HG02840 (cell line): Measurements from ENCODE around the gene WDR43.
"Not testable (repeated sequence)": the region's sequence is repeated elsewhere in the genome, so short reads cannot be mapped to it uniquely, and the experiment has no call there.

ENCODE experiments used
- ATAC-seq: cut with Tn5 transposase; IDR thresholded peaks from one replicate; pipeline ENCODE4 v1.9.1; 2021; ENCODE audit warnings: mild to moderate bottlenecking, moderate library complexity, moderate number of reproducible peaks; ENCODE audit not compliant: unreplicated experiment, low FRiP score

The WDR43 gene

DNA sequence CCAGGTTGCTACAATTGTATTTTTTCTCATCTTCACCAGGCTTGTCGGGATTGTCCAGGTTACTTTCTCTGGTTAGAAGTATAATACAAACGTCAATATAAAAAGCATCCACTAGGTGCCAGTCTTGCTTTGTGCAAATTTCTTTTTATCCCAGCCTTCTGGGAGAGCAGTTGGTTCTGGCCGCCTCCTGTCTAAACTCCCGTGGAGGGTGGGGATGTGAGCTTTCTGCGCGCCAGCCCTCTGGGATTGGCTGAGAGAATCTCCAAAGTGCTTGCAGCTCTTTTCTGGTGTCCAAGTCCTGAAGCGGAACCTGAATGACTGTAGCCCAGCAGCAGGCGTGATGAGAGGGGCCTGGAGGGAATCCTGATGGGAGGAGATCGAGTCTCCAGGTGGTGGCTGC lies 64.2 kb downstream of the WDR43 start:
- no peak for ATAC-seq

DNA sequence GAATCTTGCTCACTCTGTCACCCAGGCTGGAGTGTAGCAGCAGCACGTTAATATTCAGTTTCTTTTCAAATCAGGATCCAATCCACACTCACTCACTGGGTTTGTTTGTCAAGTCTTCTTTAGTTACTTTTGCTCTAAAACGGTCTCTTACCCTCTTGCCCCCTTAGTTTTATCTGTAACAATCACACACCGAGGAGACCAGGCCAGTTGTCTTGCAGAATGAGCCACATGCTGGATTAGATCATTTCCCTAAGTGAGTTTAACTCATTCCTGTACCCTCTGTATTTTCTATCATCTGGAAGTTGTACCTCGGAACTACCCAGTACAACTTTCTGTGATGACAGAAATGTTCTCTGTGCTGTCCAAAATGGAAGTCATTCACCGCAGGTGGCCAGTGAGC lies 65.9 kb downstream of the WDR43 start:
- no peak for ATAC-seq

DNA sequence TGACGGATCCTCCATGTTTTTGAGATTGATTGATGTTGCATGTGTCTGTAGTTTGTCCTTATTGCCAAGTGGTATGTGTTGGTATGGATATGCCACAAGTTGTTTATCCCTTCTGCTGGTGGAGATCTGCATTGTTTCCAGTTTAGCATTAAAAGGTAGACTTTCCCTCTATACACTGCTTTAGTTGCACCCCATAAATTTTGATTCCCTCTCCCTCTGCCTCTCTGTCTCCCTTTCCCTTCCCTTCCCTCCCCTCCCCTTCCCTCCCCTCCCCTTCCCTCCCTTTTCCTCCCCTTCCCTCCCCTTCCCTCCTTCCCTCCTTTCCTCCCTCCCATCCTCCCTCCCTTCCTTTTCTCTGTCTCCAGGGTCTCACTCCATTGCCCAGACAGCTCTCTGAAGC lies 68.0 kb downstream of the WDR43 start:
- no peak for ATAC-seq

DNA sequence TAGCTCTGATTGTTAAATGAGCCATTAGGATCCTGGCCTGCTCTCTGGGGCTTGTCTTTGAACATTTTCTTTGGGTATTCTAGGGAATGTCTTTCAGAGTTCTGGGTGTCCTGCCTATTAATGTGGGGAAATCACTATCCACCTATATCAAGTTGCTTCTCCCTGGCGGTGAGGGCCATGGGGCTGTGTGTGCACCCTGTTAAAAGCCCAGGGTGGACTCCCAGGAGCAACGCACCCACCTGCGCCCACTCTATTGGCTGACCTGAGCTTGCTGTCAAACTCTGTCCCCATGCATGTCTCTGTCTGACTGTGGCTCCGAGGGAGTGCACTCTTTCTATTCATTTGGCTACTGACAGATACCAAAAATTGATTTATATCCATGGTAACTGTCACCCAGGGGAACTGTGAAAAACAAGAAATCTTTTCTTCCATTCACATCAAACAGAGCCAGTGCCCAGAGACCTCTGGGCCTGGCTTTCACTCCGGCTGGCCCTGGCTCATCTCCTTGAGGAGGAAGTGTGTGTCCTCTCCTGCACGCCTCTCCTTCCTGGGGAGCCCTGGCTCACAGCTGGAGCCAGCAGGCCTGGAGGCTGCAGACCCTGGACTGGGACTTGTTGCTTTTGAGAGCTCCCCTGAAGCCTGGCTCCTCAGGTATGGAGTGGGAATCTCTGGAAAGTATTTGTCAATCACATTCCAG lies 76.1 kb downstream of the WDR43 start:
- ATAC-seq = no peak

DNA sequence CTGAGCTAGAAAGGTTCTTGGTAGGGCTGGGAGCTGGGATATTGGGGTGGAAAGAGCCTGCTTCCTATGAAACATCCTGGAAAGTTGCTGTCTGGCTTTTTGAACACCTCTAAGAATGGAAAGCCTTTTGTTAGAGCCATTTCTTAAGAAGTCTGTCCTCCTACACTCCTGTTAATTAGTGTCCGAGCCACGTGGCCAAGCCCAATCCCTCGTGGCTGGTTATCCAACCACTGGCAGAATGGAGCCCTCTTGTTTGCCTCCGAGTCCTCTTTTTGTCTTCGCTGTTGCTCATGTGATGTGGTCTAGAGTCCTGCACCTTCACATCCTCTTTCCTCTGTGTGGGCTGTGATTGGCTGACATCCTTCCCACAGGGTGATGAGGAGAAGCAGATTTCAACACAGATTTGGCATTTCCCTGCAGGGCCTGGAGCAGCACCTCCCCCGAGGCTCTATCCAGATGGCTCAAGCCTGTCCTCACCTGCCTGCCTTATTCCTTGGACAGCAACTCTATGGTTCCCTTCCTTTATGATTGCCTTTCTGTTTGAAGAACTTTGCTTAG lies 78.4 kb downstream of the WDR43 start:
- ATAC-seq = no peak

DNA sequence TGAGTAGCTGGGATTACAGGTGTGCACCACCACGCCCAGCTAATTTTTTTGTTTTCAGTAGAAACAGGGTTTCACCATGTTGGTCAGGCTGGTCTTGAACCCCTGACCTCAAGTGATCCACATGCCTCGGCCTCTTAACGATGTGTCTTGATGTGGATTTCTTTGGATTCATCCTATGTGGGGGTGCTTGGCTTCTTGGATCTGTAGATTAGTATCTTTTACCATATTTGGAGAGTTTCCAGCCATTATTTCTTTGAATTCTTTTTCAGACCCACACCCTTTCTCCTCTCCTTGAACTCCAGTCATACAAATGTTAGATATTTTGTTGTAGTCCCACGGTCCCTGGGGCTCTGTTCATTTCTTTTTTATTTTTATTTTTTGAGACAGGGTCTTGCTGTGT lies 79.8 kb downstream of the WDR43 start:
- ATAC-seq = no peak

DNA sequence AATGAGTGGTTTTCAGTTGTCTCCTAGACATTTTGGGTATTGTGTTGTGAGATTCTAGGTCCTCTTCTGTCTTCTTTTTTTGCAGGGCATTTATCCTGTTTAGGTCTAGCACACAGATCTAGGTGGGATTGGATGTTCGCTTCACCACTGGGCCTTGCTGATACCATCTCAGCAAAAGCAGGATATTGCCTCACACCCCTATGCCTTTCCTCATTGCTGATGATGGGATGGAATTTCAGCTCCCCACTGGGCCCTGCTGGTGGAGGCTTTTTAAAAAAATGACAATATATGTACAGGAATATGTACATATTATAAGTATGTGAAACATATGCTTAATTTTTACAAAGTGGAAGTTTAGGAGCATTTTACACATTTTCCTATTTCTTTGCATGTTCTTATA lies 81.2 kb downstream of the WDR43 start:
- no peak for ATAC-seq

DNA sequence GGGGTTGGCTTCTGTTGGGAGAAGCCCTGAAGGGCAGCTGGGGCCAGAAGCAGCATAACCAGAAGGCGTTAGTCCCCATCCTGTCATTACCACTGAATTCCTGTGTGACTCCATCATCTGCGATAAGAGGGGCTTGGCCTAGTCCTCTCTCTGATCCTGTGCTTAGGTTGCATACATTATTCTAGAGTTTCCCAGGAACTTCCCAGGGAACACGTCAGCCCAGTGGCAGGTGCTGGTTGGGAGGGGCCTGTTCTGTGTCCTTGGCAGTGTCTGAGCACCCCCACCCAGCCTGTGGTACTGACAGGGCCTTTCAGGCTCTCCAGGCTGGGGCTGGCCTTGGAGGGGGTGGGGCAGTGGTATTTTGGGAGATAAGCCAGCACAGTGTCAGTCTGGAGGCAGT lies 82.1 kb downstream of the WDR43 start:
- ATAC-seq = no peak

DNA sequence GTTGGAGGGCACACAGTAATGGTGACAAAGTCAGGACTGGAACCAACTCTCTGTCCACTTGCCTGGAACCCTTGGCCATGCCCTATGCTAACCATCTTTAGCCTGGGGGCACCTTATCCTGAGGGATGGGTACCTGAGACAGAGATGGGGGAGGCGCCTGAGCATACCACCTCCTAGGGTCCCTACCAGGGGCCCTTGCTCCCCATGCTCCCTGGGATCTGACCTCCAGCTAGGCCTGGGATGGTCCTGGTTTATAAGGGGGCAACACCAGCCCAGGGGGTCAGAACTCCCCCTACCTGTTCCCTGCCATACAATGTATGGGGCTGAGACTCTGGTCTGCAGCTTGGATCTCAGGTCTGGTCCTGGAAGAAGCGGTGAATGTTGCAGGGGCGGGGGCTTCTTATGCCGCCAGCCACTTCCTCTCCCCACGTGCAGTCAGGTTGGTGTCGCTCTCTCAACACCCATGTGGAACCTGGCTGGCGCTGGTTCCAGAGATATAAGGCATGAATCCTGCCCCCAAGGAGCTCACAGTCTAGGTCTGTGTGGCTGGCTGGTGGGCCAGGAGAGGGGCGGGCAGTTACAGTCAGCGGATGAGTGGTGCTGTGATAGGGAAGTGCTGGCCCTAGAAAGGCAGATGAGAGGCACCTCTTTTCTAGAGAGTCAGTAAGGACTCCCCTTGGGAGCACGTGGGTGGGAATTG lies 82.9 kb downstream of the WDR43 start:
- ATAC-seq = no peak

DNA sequence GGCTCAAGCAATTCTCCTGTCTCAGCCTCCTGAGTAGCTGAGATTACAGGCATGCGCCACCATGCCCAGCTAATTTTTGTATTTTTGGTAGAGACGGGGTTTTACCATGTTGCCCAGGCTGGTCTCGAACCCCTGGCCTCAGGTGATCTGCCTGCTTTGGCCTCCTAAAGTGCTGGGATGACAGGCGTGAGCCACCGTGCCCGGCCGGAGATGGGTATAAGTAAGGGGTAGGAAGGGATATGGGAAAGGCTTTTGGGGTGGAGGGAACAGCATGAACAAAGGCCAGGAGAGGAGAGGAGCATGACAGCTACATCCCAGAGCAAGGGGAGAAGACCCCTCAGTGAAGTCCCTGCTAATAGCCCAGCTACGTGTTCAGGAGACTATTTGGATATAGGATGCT lies 83.5 kb downstream of the WDR43 start:
- not testable (repeated sequence) for ATAC-seq

DNA sequence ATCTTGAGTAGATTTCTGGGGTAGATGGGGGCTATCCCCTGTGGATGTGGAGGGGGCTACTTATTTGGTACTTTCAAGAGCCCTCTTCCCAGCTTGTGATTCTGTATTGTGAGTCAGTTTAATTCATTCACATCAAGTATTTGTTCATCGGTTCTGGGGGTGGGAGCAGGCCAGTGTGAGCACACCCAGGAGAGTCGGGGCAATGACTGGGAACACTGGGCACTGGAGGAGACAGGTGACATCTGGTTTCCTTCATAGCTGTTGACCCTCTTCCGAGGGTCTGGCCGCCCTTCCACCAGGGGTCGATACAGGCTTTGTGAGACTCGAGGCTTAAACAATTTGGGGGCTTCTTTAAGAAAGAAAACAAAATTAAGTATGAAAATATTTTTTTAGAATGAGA lies 84.1 kb downstream of the WDR43 start:
- no peak for ATAC-seq

DNA sequence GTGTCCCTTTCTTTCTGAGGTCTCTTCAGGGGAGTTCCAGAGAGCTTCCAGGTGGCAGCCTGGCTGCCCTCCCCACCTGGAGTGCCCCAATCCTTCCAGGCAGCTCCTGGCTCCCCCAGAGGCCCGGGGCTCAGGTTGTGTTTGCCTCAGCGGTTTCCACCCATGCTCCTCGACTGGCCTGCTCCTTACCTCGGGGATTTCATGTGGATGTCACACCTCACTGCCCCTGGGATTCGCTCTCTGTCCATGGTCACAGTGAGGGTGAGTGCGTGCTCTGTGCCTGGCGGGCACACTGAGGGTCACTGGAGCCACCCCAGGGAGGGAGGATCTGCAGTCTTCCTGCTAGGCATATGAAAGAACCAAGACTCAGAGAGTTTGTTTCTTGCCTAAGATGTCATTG lies 84.6 kb downstream of the WDR43 start:
- ATAC-seq = no peak

DNA sequence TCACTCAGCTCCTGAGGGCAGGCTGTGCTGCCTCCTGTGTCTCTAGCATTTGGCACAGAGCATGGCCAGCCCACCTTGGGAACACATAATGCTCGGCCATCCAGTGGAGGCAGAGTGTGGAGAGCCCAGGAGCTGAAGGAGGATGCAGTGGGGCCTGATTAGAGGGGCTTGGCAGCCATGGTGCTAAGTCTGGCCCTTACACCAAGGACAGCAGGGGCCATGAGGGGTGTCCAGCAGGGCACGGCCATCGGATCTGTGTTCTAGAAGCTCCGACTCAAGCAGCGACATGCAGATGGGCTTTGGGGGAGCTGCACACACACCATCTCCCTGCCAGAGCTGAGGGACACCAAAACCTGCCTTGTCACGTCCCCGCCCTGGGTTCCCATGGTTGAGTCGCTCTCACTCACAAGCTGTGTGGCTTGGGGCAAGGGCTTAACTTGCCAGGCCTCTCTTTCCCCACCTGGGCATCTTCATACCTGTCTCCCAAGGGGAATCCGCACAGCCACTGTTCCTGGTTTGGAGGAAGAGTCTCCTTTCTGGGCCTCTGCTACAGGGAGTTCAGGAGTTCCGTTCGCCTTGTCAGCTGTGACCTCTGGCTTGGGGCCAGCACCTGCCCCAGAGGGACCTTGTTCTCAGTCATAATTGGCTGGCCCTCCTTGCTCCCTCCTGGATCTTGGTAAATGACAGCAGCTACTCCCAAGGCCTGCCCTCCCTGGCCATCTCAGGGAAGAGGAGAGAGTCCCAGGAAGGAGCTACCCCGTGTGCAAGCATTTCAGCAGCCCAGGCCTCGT lies 85.3 kb downstream of the WDR43 start:
- ATAC-seq = no peak

DNA sequence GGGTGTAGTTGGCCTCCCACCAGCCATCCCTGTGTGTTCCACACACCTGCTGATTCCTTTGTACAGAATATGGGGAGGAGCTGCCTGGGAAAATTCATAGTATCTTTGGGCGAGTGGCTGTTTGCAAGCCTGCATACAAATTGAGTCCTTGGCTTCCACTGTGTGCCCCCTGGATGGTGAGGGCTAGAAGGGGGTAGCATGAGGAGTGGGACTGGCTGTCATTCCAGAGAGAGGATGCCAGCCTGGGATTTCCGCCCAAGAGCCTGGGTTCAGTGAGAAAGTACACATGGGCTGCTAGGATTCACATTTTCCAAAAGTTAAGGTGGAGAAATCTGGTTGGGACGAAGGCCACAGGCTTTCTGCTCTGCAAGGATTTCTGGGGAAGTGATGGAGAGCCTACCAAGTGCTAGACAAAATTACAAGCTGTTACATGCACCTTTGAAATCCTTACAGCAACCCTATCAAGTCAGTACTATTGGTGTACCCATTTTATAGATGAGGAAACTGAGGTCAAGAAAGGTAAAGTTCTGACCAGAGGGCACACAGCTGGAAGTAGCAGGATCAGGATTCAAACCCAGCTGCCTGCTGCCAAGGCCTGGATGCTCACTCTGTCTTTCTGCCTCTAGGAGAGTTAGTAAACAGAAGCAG lies 86.0 kb downstream of the WDR43 start:
- no peak for ATAC-seq

DNA sequence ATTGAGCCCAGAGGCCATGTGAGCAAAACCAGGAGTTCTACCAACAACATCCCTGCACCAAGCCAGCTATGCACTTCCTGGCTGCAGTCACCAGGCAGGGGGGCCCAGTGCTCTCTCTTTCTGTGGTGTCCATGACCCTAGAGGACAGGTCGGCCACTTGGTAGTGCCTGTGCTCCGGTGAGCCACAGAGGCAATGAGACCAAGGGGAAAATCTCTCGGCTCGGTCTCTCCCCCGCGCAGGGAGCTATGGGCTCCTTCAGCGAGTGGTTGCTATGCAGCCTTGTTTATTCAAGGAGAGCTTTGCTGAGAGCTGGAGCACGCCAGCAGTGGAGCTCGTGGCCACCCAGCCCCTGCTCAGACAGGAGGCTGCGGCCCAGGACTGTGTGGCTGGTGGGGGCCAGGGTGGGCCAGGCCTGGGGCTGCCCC lies 86.6 kb downstream of the WDR43 start, which contains the start of gene TOGARAM2:
Gene TOGARAM2, plus strand, starts transcription at position 283 of the 426 bp plus-strand sequence. CDS start 13,537 bp downstream, outside the sequence.
- ATAC-seq = no peak

DNA sequence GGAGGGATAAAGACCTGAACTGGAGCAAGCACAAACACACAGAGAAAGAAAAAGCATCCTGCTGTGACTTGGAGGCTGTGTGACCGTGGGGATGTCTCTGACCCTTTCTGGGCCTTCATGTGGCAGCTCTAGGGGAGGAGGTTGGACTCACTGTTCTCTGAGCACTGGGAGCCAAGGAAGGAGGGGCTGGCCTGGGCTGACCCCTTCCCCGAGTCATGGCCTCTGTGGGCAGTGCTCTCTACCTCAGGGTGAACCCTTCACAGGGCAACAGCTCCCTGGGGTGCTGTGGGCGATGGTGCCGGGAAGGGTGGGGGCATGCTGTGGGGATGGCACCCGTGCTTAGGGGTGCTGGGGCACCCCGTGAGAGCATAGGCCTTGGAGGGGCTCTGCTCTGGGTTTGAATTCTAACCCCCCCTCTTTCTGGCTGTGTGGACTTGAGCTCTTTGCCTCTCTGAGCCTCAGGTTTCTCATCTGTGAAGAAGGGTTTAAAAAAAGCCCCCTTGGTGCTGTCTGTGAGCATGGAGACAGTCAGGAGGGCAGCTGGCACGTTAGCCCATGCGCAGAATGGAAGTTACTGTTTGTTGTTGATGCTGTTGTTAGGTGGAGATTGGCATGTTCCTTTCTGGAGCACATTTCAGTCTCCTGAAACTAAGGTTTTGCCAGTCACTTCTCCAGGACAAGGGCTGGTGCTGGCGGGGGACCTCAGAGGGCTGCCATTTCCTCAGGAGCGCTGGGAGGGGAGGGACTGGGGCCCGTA lies 87.3 kb downstream of the WDR43 start:
- ATAC-seq = no peak

DNA sequence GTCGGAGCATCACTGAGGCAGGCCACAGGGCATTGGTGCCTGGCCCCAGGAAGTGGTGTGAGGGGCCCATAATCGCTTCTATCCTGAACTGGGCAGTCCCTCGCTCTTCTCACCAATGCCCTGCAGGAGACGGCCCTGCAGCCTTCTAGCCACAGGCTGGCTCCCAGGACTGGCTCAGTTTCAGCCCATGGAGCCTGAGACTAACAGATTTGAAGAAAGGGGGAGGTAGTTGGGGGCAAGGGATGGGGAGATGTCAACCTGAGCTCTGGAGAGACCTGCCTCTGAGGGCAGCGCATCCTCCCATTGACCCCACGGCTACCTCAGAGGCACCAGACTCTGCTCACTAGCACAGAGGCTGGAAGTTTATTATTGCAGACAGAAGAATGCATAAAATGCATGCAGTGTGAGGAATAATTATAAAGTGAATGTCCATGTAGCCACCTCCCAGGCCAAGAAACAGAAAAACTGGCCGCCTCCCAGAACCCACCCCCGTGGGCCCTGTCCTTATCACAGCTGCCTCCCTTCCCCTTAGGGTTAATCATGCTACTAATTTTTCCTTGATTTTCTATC lies 88.0 kb downstream of the WDR43 start:
- ATAC-seq = no peak

DNA sequence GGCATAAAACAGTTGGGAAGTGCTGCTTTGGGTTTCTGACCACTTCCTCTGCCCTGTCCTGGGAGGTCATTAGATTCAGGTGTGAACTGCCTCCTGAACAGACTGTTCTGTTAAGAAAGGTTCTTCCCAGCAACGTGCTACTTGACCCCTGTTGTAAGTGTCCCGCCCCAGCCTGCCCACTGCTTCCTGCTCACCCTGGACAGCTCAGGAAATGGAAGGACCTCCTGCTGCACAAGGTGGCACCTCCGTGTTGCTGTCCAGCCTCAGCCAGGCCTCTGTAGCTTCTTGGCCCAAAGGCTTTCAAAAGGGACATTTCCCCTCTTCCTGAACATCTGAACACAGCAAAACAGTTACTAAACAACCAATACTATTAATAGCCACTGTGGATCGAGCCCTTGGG lies 92.0 kb downstream of the WDR43 start:
- ATAC-seq = no peak

DNA sequence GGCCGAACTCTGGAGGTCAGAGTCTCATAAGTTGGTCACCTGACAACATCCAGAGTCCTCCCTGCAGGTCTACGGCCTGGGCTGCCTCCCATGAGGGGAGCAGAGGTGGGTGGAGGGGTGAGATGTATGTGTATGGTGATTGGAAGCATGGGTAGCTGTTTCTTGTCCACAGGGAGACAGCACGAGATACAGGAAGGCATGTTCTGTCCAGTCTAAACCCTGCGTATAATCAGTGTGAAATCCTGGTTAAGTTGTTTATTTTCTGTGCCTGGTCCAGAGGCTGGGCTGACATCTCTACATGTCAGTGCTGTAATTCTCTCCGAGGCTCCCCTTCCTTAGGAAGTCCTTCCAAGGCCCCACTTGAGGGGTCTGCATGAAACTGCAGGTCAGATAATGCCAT lies 95.5 kb downstream of the WDR43 start:
- no peak for ATAC-seq

DNA sequence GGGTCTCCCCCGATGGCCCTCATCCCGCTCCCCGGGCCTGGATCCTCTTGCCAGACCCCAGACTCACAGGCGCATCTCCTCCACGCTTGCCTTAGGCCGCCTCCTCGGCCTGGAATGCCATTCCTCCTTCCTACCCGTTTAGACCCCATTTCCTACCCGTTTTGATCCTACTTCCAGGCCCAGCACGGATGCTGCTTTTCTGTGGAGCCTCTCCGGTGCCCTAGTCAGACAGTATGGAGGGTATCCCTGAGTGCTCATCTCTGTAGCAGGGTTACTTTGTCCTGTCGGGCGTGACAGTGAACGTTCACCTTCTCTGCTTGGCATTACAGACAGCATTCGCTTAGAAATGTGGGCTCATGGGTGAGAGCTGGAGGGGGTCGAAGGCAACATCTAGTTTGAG lies 96.0 kb downstream of the WDR43 start:
- no peak for ATAC-seq
